LNCaP clone FGC (cell line): ENCODE results near the gene HOXB8.

Experiments used
- DNase-seq: peaks from one replicate; pipeline ENCODE4 v3.0.0-alpha.2; 2011; ENCODE audit warnings: low read depth
- H3K4me3 ChIP-seq: 2 replicates; pipeline ENCODE4 v1.5.1; 2011; ENCODE audit warnings: mild to moderate bottlenecking, low read depth, low read length, control low read depth
- CTCF ChIP-seq: IDR thresholded peaks from 2 replicates; pipeline ENCODE4 v1.5.1; 2012; ENCODE audit warnings: mild to moderate bottlenecking; ENCODE audit not compliant: control insufficient read depth, insufficient read depth; ENCODE audit errors: extremely low read depth

HOXB8 gene

GRCh38 chr17:48646183-48647102 lies 31.4 kb upstream of the HOXB8 start:
- DNase-seq, result no peak
- no peak for TF ChIP-seq CTCF
- H3K4me3 ChIP-seq, result no peak overlapping the region

DNA sequence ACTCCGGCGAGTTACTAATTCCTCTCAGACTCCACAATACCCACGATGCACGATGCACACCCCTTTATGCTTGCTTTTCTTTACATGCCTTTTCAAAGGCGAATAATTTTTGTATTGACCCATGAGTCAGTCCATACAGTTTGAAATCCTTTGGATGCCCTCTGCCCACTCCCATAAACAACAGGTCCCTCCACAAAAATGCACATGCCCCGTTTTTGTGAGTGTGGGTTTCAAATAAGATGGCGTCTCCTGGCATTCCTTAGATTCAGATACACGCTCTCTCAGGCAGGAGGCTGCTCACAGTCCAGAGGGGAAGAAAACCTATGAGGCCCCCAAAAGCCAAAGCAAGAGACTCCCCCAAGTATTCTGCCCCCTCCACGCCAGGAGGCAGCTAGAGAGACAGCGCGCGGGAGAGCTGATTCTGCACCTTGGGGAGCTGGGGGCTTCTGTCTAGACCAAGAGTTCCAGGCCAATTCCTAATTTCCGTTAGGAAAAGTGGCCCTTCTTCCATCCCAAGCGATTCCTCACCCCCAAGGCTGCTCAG lies 30.6 kb upstream of the HOXB8 start:
- TF ChIP-seq CTCF, result no peak
- DNase-seq, result no peak
- no peak overlapping the region for H3K4me3 ChIP-seq

GRCh38 chr17:48644910-48645557 lies 29.9 kb upstream of the HOXB8 start:
- no peak for TF ChIP-seq CTCF
- no peak overlapping the region for H3K4me3 ChIP-seq
- DNase-seq, result no peak

- no peak overlapping the region for H3K4me3 ChIP-seq
- DNase-seq, result no peak
- TF ChIP-seq CTCF, result no peak
Measured at GRCh38 chr17:48644159-48644558, 29.1 kb upstream of the HOXB8 start.

- no peak for DNase-seq
- no peak for TF ChIP-seq CTCF
Measured at GRCh38 chr17:48643697-48644012, 28.6 kb upstream of the HOXB8 start.

DNA sequence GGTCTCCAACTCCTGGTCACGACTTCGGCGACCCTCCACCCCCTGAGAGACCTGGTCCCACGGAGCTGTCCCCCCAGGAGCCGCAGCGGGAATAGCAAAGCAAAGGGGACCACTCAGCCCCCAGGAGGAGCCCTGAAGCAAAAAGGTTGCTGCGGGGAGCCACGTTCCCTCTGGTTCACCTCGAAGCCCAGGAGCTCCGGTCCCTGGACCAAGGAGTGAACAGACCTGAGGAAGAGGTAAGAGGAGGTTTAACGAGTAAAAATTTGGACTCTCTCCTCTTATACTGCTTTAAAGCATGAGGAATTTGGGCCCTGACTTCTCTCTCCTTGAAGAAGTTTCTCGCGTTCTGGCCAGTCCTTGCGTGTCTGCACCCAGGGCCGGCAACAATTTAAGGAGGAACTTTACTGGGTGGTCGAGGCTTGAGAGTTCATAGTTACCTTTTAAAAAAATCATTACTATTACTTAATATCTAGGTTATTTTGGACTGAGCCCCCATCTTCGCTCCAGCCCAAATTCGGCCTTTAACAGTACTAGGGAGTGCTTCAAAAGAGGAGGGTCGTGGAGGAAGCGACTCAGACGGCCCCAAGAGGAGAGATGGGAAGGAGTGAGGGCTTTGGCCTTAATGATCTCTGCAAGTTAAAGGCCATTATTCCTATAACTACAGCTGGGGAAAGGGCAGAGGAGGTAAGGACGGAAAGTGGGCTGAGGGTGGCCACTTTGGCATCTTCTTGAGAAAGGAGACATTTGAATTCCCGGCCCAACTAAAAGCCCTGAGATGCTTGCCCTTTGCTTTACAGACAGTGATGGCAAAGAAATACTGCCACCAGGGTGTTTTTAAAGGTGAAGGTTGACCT lies 28.0 kb upstream of the HOXB8 start:
- H3K4me3 ChIP-seq, result no peak overlapping the region
- DNase-seq, result no peak
- TF ChIP-seq CTCF, result no peak

More at GRCh38 chr17:48643697-48644012, 28.6 kb upstream of the HOXB8 start:
- H3K4me3 ChIP-seq, result no peak overlapping the region
